LNCaP clone FGC (cell line): Measurements from ENCODE around the gene RIOK2.
"Not testable (repeated sequence)": the region's sequence is repeated elsewhere in the genome, so short reads cannot be mapped to it uniquely, and the experiment has no call there.

Experiments used
- DNase-seq: peaks from one replicate; pipeline ENCODE4 v3.0.0-alpha.2; 2011; ENCODE audit warnings: low read depth
- H3K4me3 ChIP-seq: 2 replicates; pipeline ENCODE4 v1.5.1; 2011; ENCODE audit warnings: mild to moderate bottlenecking, low read depth, low read length, control low read depth
- CTCF ChIP-seq: IDR thresholded peaks from 2 replicates; pipeline ENCODE4 v1.5.1; 2012; ENCODE audit warnings: mild to moderate bottlenecking; ENCODE audit not compliant: control insufficient read depth, insufficient read depth; ENCODE audit errors: extremely low read depth

Gene RIOK2

DNA sequence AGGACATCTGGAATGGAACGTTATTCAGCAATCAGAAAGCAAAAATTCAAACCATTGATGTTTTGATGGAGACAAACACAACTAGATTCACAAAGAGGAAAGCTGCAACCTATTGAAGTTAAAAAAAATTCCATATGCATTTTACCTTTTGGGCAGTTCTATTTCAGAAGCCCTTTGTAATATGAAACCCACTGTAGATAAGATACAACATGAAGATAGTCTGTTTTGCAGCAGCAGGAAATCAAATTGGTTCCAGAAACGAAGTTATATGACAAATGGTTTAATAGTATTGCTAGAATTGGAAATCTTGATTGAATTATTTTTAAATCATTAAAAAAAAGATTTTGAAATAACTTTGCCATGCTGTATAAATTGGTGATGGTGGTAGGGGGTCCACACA lies 41.5 kb downstream of the RIOK2 start:
- no peak for DNase-seq
- no peak for TF ChIP-seq CTCF
- no peak overlapping the region for H3K4me3 ChIP-seq

- H3K4me3 ChIP-seq, result no peak overlapping the region
- TF ChIP-seq CTCF, result no peak
- DNase-seq, result no peak
Observed at GRCh38 chr5:97141031-97141430, 42.0 kb downstream of the RIOK2 start.

- DNase-seq, result peak; percentile 87
- not testable (repeated sequence) for H3K4me3 ChIP-seq
Observed at GRCh38 chr5:97140250-97140649, 42.8 kb downstream of the RIOK2 start.

GRCh38 chr5:97136475-97136874 lies 46.6 kb downstream of the RIOK2 start:
- no peak overlapping the region for H3K4me3 ChIP-seq
- DNase-seq, result no peak
- TF ChIP-seq CTCF, result no peak

- H3K4me3 ChIP-seq, result no peak overlapping the region
- no peak for TF ChIP-seq CTCF
- DNase-seq, result no peak
Observed at GRCh38 chr5:97135868-97136267, 47.2 kb downstream of the RIOK2 start.

DNA sequence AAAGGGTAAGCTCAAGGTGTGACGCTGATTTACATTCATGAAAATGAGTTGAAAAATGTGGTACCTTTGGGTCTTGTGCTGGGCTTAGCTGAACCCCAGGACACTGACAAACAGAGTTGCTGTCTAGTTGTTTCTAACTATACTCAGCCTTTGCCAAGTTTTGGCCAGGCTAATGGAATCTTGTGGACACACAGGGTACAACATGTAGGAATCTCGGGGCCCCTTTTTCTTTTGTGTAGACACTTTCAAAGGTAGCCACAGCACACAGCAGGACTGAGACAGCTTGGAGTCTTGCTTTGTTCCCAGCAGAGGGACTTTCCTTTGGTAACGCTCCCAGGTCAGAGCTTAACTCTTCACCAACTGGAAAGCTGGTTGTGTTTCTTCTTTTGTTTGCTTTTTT lies 48.4 kb downstream of the RIOK2 start:
- H3K4me3 ChIP-seq, result no peak overlapping the region
- DNase-seq, result no peak
- TF ChIP-seq CTCF, result no peak

GRCh38 chr5:97133101-97133500 lies 49.9 kb downstream of the RIOK2 start:
- DNase-seq, result no peak
- TF ChIP-seq CTCF, result no peak
- no peak overlapping the region for H3K4me3 ChIP-seq

- H3K4me3 ChIP-seq, result no peak overlapping the region
- no peak for DNase-seq
- TF ChIP-seq CTCF, result no peak
Observed at GRCh38 chr5:97131921-97132320, 51.1 kb downstream of the RIOK2 start.
